H7 (cell line): ENCODE results near the gene ADCY7. TPM values are rescaled to one million over a fixed set of nuclear protein-coding genes. Genes with fewer than 3 reads are reported as not detected.

Experiments
- DNase-seq: peaks from one replicate; pipeline ENCODE4 v3.0.0; 2012
- H3K27me3 ChIP-seq: 2 replicates; pipeline ENCODE4 v1.6.0; 2011; ENCODE audit warnings: mild to moderate bottlenecking, low read length; ENCODE audit not compliant: control insufficient read depth, insufficient read depth
- H3K36me3 ChIP-seq: replicated peaks from 2 replicates; pipeline ENCODE4 v1.5.1; 2011; ENCODE audit warnings: low read length; ENCODE audit not compliant: control insufficient read depth, insufficient read depth
- H3K4me3 ChIP-seq: 2 replicates; pipeline ENCODE4 v1.5.1; 2011; ENCODE audit warnings: low read depth, mild to moderate bottlenecking, control low read depth, low read length, moderate library complexity; ENCODE audit not compliant: insufficient read depth
- total RNA-seq: library from RNA; depleted of rRNA; stranded (reverse); fragments of >200 nt; shearing (Covaris generic); gene quantifications from 2 replicates; pipeline ENCODE4 v1.2.3, GENCODE V29; 2014

The ADCY7 gene
- total RNA-seq, 1 experiment from 2014 or later, result 2.5 TPM

DNA sequence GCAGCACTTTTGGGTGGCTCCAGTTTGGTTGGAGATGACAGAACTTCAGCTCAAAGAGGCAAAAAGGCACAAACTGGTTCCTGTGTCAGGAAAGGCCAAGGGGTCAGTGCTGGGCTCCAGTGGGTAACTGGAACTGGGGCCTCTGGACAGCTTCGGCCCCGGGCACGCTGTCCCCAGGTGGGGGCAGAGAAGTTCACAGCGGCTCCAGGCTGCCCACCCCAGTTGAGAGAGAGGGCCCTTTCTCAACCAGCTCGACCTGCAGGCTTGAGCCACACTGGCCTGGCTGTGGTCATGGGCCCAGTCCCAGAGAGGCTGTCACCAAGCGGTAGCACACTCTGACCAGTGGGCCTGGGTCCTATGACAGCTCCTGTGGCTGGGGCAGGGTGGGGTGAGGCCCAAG lies 24.5 kb downstream of the ADCY7 start:
- no peaks in the 10 kb centered on the region for H3K27me3 ChIP-seq
- no peak for DNase-seq
- H3K4me3 ChIP-seq, result no peak overlapping the region
- no peaks in the 10 kb centered on the region for H3K36me3 ChIP-seq

DNA sequence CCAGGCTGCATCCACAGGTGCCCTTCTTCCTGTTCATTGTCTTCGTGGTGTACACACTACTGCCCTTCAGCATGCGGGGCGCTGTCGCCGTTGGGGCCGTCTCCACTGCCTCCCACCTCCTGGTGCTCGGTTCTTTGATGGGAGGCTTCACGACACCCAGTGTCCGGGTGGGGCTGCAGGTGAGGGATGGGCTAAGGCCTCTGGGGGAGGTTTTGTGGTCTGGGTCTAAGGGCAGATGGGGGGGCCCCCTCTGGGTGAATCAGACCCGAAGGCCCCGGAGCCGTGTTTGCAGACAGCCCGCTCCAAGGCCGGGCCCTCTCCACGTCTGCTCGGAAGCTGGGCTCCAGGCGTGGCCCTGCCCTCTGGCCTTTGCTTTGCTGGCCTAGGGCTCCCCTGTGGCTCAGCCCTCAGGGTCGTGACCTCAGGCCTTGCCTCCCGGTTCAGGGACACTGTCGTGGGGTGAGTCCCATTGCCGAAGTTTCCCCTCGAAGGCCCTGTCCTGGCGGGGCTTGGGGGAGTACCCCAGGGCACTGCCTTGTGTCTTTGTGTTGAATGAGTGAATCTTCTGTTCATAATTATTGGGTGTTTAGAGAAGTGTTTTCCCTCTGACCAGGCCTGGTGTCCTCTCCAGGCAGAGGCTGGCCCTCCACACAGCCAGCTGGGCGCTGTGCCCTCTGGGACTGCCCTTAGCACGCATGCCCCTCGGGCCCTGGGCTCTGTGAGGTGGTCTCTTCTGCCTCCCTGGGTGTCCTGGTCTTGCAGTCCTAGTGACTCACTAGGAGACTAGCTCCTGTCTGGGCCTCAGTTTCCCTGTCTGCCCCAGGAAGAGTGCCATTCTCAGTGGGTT lies 25.6 kb downstream of the ADCY7 start:
- H3K27me3 ChIP-seq, result no peaks in the 10 kb centered on the region
- no peak overlapping the region for H3K4me3 ChIP-seq
- DNase-seq, result no peak
- no peaks in the 10 kb centered on the region for H3K36me3 ChIP-seq

DNA sequence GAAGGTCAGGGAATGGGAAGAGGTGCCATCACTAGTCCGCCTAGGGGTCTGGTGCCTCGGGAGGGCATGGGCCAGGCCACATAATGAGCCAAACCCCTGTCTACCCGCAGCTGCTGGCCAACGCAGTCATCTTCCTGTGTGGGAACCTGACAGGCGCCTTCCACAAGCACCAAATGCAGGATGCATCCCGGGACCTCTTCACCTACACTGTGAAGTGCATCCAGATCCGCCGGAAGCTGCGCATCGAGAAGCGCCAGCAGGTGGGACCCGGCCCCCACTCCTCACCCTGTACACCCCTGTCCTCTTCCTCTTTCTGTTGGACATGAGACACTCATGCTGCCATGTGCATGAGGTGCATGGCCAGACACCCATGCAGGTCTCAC lies 26.2 kb downstream of the ADCY7 start:
- Histone ChIP-seq H3K4me3 (no peak overlapping the region), H3K27me3 (no peaks in the 10 kb centered on the region), H3K36me3 (no peaks in the 10 kb centered on the region)
- DNase-seq, result no peak

DNA sequence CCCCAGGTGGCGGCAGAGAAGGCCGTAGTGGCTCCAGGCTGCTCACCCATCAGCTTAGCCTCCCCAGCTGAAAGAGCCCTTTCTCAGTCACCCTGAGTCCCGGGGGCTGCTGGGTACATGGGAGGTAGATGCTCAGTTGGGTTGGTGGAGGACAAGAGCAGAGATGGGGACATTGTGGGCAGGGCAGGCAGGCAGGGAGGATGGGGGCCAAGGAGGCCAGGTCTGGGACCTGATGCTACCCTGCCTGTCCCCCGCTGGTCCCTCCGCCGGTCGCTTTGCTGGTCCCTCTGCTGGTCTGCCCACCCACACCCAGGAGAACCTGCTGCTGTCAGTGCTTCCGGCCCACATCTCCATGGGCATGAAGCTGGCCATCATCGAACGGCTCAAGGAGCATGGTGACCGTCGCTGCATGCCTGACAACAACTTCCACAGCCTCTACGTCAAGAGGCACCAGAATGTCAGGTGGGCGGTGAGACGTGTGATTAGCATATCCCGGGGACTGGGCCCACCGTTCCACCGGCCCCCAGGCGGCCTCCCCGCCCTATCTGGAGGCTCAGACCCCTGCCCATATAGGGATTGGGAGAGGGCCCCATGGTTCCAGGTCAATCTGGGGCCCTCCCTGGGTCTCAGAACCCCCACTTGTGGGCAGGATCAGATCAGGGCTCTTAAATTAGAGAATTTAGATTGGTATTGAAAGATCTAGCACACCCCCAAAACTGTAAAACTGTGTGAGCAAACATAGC lies 26.9 kb downstream of the ADCY7 start:
- H3K4me3 ChIP-seq, result no peak overlapping the region
- no peak for DNase-seq
- H3K27me3 ChIP-seq, result no peaks in the 10 kb centered on the region

DNA sequence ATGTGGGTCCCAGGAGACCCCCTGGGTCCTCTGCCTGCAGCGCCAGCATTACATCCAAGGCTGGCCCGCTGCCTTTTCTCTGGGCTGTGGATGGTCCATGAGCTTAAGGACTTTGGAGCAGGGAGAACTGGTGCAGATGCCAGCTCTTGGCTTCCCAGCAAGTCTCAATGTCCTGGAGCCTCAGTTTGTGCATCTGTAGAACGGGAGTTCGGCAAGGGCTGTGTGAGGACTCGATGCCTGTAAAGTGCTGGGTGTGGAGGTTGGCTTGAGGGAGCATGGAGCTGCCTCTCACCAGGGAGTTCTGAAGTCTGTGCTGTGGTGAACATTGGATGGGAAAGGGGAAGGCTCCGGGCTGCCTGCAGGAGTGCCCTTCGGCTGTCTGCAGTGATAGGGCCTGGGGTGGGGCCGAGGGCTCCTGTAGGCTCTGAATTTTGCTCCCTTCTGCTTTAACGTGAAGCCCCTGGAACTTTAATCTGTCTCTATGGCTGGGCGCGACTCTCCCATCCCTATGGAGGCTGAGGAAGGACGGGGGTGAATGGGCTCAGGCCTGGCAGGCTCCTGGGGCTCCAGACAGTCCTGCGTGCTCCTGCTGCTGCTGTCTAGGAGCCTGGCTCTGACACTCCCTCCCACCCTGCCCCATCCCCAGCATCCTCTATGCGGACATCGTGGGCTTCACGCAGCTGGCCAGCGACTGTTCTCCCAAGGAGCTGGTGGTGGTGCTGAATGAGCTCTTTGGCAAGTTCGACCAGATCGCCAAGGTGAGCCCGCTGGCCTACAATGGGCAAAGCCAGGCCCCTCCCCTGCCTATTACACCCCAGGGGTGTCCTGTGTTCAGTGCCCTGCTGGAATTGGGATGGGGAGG lies 27.9 kb downstream of the ADCY7 start:
- H3K36me3 ChIP-seq, result no peaks in the 10 kb centered on the region
- H3K4me3 ChIP-seq, result no peak overlapping the region
- no peak for DNase-seq
- H3K27me3 ChIP-seq, result no peaks in the 10 kb centered on the region

More for the DNA sequence above, 26.9 kb downstream of the ADCY7 start:
- H3K36me3 ChIP-seq, result no peaks in the 10 kb centered on the region

DNA sequence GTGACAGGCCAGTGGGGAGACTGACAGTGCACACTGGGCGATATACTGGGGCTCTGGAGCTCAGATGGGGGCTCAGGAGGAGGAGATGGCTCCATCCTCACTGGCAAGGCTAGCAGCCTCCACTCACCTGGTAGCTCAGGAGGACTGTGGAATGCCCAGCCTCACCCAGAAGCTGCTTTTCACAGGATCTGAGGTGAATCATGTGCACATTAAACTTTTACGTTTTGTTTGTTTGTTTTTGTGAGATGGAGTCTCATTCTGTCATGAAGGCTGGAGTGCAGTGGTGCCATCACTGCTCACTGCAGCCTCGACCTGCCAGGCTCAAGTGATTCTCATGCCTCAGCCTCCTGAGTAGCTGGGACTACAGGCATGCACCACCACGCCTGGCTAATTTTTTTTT lies 28.6 kb downstream of the ADCY7 start:
- DNase-seq, result no peak
- Histone ChIP-seq H3K27me3 (no peaks in the 10 kb centered on the region), H3K36me3 (no peaks in the 10 kb centered on the region), H3K4me3 (no peak overlapping the region)

DNA sequence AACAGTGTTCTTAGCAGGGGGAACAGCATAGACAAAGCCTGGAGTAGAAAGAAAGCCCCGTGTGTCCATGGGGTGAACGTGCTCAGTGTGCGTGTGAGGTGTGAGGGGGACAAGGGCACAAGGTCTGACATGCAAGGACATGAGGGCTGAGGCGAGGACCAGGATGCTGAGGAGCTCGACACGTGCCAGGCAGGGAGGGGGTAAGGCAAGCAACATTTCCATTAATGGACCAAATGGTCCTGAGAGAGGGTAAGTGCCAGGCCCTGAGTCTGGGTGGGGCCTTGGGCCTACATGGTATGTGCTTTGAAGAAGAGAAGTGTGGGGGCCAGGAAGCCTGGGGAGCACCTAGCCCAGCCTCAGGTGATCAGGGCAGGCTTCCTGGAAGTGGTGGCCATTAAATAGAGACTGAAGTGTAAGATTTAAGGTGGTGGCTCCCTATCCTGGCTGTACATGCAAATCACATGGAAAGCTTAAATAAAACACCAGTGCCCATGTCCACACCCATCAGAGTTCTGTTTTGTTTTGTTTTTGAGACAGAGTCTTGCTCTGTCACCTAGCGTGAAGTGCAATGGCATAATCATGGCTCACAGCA lies 29.3 kb downstream of the ADCY7 start:
- Histone ChIP-seq H3K27me3 (no peaks in the 10 kb centered on the region), H3K36me3 (no peaks in the 10 kb centered on the region), H3K4me3 (no peak overlapping the region)
- no peak for DNase-seq

DNA sequence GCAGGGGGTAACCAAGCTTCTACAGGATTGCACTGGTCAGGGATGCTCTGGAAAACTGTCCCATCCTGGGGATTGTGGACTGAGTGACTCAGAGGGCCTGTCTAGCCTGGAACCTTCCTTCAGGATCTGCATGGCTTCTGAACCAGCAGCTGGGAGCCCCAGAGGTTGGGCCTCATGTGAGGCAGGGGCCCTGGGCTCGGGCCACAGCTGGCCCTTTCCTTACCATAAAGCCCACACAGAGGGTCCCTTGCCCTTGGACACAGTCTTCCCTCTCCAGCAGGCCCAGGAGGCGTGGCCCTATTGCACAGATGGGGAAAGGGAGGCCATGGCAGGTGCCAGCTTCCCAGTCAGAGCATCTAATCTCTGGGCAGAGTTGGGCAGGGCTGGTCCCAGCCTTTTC lies 30.5 kb downstream of the ADCY7 start:
- no peaks in the 10 kb centered on the region for H3K36me3 ChIP-seq
- no peaks in the 10 kb centered on the region for H3K27me3 ChIP-seq
- DNase-seq, result peak; percentile 28
- H3K4me3 ChIP-seq, result no peak overlapping the region

DNA sequence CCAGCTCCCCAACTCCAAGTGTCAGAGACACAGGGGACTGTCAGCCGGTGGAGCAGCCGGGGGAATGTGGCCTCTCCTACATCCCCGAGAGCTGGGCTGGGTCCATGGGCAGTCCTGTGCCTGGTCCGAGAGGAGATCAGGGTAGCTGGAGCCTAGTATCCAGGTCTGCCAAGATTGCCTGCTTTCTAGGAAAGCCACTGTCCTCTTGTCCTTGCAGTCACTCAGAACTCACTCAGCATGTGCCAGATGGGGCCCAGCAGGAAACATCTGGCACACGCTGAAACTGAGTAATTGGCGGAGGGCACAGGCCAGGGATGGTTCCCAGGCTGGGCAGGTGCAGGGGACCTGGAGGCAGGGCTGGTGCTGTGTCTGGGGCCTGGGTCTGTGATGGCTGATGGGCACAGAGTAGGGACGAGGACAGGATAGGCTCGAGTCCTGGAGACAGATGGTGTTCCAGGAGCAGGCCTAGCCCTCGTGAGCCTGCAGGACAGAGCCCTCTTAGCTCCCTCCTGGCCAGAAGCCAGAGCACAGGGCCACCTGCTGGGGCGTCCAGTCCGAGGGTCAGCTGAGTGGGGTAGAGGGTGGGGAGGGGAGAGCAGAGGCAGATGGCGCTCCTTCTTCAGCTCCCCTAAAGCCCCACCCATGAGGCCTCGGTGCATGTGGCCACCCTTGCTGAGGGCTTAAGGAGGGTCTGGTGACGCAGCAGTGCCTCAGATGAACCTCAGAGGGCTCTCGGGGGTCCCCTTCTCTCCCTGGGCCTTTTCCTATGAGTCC lies 31.1 kb downstream of the ADCY7 start:
- peak; percentile 63 for DNase-seq
- no peaks in the 10 kb centered on the region for H3K36me3 ChIP-seq

DNA sequence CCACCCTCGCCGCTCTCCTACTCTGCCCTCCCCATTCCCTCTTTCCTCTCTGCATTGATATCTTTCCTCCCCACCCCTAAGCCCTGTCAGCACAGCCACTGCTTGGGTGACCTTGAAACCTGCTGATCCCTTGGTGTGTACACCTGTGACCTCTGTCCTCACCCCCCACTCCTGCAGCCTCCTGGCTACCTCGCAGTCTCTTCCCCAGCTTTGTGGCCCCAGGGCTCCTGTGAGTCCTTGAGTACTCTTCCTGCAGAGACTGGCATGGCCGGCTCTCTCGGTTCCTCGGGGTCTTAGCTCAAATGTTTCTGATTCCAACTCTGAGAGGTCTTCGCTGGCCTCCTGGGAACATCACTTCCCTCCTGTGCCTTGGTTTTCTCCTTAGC lies 31.7 kb downstream of the ADCY7 start:
- no peak for DNase-seq
- Histone ChIP-seq H3K36me3 (no peaks in the 10 kb centered on the region), H3K27me3 (no peaks in the 10 kb centered on the region), H3K4me3 (no peak overlapping the region)

More for the DNA sequence above, 31.1 kb downstream of the ADCY7 start:
- no peaks in the 10 kb centered on the region for H3K27me3 ChIP-seq
- H3K4me3 ChIP-seq, result no peak overlapping the region

DNA sequence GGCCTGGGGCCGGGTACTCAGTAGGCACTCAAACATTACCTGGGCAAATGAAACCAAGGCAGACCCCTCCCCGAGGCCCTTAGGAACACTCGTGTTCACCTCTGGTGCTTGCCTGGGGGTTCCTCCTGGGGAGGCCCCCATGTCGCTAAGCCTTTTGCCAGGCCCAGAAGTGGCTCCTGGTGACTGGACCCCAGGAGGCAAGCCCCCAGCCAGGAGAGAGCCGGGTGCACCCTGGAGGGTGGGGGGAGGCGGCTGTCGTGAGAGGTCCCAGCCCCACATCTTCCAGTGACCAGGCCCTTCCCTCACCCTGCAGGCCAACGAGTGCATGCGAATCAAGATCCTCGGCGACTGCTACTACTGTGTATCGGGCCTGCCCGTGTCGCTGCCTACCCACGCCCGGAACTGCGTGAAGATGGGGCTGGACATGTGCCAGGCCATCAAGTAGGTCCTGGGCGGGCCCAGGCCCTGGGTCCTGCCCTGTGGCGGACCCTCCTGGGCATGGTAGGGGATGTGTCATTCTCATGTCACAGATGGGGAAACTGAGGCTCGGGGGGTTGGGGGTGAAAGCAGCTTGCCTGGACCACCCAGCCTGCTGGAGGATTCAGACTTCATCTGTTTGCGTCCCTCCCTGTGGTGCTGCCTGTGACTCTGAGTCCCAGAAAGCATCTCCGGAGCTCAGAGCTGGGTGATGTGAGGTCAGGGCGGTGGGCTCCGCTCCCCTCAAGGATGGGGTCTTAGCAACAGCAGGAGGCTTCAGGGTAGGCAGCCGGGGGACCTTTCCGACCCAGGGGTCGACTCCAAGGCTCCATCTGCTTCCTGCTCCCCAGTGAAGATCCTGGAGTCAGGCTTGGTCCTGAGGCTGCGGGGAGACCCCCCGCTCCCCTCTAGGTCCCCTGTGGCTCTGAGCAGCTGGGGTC lies 32.5 kb downstream of the ADCY7 start:
- DNase-seq, result peak; percentile 63

DNA sequence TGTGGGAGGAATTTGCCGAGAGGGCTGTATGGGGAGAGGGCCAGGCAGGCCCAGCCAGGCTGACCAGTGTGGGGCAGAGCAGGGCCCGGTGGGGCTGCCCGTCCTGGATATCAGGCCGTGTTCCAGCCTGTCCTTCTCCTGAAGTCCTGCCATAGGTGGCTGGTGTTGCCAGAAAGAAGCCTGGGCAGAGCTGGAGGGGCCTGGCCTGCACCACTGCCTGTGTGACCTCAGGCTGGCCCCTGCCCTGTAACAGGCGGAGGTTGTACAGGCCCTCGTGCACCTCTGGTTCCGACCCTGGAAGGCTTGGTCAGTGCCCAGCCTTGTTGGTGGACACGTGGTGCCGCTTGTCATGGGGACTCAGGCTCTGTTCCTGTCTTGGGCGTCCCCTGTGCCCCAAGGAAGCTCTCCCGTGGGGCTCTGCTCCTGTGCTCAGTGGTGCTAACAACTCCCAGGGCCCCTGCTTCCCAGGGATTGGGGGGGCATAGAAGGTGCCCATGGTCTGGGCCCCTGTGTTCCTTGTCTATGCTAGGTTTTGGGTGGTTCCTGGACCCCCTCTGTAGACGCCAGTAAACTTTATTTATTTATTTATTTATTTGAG lies 33.3 kb downstream of the ADCY7 start:
- peak; percentile 69 for DNase-seq
- Histone ChIP-seq H3K4me3 (no peak overlapping the region), H3K27me3 (no peaks in the 10 kb centered on the region), H3K36me3 (no peaks in the 10 kb centered on the region)

More for the DNA sequence above, 32.5 kb downstream of the ADCY7 start:
- H3K36me3 ChIP-seq, result no peaks in the 10 kb centered on the region
- no peak overlapping the region for H3K4me3 ChIP-seq
- no peaks in the 10 kb centered on the region for H3K27me3 ChIP-seq
